Measurements from ENCODE around the gene NPIPB6. TPM values are rescaled to one million over a fixed set of nuclear protein-coding genes. Genes with fewer than 3 reads are reported as not detected.

Gene NPIPB6
- total and polyA plus RNA-seq, 2 experiments from 2014 or later = 1.5 to 1.8 TPM

DNA sequence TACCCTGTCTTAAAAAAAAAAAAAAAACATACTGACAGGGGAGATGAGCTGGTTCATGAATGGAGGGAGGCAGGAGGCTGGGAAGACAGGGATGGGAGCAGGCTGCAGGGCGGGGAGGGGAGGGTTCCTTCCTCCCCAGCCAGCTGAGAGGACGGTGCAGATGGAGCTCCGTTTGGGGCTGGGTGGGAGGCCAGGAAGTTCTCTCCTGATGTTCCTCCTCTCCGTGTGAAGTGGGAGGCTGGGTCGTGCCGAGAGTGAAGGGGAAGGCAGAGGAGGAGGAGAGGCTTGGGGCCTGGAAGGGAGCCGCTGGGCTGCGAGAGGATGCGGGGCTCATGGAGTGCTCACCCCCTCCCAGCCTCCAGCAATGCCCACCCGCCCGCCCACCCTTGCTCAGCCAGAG lies 49.7 kb downstream of the NPIPB6 start:
- Histone ChIP-seq H3K36me3 (ENCODE audit: insufficient read depth) (no peaks in the 10 kb centered on the region), H3K79me2 (replicated peaks; ENCODE audit: insufficient read depth) (peaks cover 19% of the 10 kb centered on the region), H4K20me1 (replicated peaks; ENCODE audit: insufficient read depth) (peaks cover 9% of the 10 kb centered on the region; the same call in 1 of the 2 replicates), H3F3A (replicated peaks; ENCODE audit: low read depth) (no peaks in the 10 kb centered on the region), H3K27me3 (ENCODE audit: insufficient read depth) (no peaks in the 10 kb centered on the region), H3K9me2 (ENCODE audit: insufficient read depth) (no peaks in the 10 kb centered on the region), H2AFZ (no peak overlapping the region), H3K4me3 (no peak overlapping the region), H3K27ac (ENCODE audit: low read depth) (no peak overlapping the region), H3K4me1 (ENCODE audit: insufficient read depth) (no peaks in the 10 kb centered on the region), H3K4me2 (no peak overlapping the region)
- Mint-ChIP-seq H3K36me3 (ENCODE audit: low read depth) (peaks cover 32% of the 10 kb centered on the region), H3K27me3 (ENCODE audit: insufficient read depth, low read depth, poor library complexity) (peaks cover 14% of the 10 kb centered on the region), H3K4me3 (no peak overlapping the region), H3K4me1 (no peaks in the 10 kb centered on the region; the same call in 2 of the 3 replicates), H3K27ac (no peak overlapping the region), H3K9me3 (no peaks in the 10 kb centered on the region; the same call in 2 of the 3 replicates)
- ATAC-seq = no peak
- TF ChIP-seq, protein P1, sequence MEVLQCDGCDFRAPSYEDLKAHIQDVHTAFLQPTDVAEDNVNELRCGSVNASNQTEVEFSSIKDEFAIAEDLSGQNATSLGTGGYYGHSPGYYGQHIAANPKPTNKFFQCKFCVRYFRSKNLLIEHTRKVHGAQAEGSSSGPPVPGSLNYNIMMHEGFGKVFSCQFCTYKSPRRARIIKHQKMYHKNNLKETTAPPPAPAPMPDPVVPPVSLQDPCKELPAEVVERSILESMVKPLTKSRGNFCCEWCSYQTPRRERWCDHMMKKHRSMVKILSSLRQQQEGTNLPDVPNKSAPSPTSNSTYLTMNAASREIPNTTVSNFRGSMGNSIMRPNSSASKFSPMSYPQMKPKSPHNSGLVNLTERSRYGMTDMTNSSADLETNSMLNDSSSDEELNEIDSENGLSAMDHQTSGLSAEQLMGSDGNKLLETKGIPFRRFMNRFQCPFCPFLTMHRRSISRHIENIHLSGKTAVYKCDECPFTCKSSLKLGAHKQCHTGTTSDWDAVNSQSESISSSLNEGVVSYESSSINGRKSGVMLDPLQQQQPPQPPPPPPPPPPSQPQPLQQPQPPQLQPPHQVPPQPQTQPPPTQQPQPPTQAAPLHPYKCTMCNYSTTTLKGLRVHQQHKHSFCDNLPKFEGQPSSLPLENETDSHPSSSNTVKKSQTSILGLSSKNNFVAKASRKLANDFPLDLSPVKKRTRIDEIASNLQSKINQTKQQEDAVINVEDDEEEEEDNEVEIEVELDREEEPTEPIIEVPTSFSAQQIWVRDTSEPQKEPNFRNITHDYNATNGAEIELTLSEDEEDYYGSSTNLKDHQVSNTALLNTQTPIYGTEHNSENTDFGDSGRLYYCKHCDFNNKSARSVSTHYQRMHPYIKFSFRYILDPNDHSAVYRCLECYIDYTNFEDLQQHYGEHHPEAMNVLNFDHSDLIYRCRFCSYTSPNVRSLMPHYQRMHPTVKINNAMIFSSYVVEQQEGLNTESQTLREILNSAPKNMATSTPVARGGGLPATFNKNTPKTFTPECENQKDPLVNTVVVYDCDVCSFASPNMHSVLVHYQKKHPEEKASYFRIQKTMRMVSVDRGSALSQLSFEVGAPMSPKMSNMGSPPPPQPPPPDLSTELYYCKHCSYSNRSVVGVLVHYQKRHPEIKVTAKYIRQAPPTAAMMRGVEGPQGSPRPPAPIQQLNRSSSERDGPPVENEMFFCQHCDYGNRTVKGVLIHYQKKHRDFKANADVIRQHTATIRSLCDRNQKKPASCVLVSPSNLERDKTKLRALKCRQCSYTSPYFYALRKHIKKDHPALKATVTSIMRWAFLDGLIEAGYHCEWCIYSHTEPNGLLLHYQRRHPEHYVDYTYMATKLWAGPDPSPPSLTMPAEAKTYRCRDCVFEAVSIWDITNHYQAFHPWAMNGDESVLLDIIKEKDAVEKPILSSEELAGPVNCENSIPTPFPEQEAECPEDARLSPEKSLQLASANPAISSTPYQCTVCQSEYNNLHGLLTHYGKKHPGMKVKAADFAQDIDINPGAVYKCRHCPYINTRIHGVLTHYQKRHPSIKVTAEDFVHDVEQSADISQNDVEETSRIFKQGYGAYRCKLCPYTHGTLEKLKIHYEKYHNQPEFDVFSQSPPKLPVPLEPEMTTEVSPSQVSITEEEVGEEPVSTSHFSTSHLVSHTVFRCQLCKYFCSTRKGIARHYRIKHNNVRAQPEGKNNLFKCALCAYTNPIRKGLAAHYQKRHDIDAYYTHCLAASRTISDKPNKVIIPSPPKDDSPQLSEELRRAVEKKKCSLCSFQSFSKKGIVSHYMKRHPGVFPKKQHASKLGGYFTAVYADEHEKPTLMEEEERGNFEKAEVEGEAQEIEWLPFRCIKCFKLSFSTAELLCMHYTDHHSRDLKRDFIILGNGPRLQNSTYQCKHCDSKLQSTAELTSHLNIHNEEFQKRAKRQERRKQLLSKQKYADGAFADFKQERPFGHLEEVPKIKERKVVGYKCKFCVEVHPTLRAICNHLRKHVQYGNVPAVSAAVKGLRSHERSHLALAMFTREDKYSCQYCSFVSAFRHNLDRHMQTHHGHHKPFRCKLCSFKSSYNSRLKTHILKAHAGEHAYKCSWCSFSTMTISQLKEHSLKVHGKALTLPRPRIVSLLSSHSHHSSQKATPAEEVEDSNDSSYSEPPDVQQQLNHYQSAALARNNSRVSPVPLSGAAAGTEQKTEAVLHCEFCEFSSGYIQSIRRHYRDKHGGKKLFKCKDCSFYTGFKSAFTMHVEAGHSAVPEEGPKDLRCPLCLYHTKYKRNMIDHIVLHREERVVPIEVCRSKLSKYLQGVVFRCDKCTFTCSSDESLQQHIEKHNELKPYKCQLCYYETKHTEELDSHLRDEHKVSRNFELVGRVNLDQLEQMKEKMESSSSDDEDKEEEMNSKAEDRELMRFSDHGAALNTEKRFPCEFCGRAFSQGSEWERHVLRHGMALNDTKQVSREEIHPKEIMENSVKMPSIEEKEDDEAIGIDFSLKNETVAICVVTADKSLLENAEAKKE (CRISPR knock-in tag; IDR thresholded peaks at IDR 0.05) = no peak
- TF ChIP-seq POLR2AphosphoS5 (IDR thresholded peaks at IDR 0.05; ENCODE audit: low read depth) = no peak
- no peak for TF ChIP-seq STAT1 (IDR thresholded peaks at IDR 0.05; ENCODE audit: unreplicated experiment)
- TF ChIP-seq, protein P2, sequence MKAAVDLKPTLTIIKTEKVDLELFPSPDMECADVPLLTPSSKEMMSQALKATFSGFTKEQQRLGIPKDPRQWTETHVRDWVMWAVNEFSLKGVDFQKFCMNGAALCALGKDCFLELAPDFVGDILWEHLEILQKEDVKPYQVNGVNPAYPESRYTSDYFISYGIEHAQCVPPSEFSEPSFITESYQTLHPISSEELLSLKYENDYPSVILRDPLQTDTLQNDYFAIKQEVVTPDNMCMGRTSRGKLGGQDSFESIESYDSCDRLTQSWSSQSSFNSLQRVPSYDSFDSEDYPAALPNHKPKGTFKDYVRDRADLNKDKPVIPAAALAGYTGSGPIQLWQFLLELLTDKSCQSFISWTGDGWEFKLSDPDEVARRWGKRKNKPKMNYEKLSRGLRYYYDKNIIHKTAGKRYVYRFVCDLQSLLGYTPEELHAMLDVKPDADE (IDR thresholded peaks at IDR 0.05) = no peak
- TF ChIP-seq, protein P3, sequence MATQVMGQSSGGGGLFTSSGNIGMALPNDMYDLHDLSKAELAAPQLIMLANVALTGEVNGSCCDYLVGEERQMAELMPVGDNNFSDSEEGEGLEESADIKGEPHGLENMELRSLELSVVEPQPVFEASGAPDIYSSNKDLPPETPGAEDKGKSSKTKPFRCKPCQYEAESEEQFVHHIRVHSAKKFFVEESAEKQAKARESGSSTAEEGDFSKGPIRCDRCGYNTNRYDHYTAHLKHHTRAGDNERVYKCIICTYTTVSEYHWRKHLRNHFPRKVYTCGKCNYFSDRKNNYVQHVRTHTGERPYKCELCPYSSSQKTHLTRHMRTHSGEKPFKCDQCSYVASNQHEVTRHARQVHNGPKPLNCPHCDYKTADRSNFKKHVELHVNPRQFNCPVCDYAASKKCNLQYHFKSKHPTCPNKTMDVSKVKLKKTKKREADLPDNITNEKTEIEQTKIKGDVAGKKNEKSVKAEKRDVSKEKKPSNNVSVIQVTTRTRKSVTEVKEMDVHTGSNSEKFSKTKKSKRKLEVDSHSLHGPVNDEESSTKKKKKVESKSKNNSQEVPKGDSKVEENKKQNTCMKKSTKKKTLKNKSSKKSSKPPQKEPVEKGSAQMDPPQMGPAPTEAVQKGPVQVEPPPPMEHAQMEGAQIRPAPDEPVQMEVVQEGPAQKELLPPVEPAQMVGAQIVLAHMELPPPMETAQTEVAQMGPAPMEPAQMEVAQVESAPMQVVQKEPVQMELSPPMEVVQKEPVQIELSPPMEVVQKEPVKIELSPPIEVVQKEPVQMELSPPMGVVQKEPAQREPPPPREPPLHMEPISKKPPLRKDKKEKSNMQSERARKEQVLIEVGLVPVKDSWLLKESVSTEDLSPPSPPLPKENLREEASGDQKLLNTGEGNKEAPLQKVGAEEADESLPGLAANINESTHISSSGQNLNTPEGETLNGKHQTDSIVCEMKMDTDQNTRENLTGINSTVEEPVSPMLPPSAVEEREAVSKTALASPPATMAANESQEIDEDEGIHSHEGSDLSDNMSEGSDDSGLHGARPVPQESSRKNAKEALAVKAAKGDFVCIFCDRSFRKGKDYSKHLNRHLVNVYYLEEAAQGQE (IDR thresholded peaks at IDR 0.05; ENCODE audit: unreplicated experiment) = no peak
- no peak for TF ChIP-seq ZNF331 (CRISPR knock-in tag; IDR thresholded peaks at IDR 0.05; ENCODE audit: low read depth)
- no peak for TF ChIP-seq JUNB (IDR thresholded peaks at IDR 0.05; ENCODE audit: unreplicated experiment)
- TF ChIP-seq NANOG (IDR thresholded peaks at IDR 0.05; ENCODE audit: borderline replicate concordance) = no peak
- TF ChIP-seq EZH2 (IDR thresholded peaks at IDR 0.05; ENCODE audit: low read depth, unreplicated experiment) = no peak
- TF ChIP-seq ZNF114 (CRISPR knock-in tag; IDR thresholded peaks at IDR 0.05) = no peak
- TF ChIP-seq, protein P4, sequence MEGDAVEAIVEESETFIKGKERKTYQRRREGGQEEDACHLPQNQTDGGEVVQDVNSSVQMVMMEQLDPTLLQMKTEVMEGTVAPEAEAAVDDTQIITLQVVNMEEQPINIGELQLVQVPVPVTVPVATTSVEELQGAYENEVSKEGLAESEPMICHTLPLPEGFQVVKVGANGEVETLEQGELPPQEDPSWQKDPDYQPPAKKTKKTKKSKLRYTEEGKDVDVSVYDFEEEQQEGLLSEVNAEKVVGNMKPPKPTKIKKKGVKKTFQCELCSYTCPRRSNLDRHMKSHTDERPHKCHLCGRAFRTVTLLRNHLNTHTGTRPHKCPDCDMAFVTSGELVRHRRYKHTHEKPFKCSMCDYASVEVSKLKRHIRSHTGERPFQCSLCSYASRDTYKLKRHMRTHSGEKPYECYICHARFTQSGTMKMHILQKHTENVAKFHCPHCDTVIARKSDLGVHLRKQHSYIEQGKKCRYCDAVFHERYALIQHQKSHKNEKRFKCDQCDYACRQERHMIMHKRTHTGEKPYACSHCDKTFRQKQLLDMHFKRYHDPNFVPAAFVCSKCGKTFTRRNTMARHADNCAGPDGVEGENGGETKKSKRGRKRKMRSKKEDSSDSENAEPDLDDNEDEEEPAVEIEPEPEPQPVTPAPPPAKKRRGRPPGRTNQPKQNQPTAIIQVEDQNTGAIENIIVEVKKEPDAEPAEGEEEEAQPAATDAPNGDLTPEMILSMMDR (conservative IDR thresholded peaks at IDR 0.05; ENCODE audit: low read depth in 2 of 2) = no peak
- TF ChIP-seq EZH2phosphoT487 (IDR thresholded peaks at IDR 0.05; ENCODE audit: unreplicated experiment) = no peak
- no peak for TF ChIP-seq CREB1 (CRISPR knock-in tag; IDR thresholded peaks at IDR 0.05; ENCODE audit: low read depth)
- DNase-seq (ENCODE audit: low spot score) = no peak
